SK-N-SH treated with all-trans-retinoic acid at 6 μM for 48 hours (cell line): Measurements from ENCODE around the gene DOCK2.

Experiments
- ATAC-seq: fragments of 200-7000 bp; cut with Tn5 transposase; 3 replicates; pipeline ENCODE4 v1.9.1; 2020; ENCODE audit warnings: mild to moderate bottlenecking, moderate library complexity
- ARNTL ChIP-seq: fragments of 450-650 bp; formaldehyde crosslinking; IDR thresholded peaks from 2 replicates; pipeline ENCODE4 v1.5.0; 2020; ENCODE audit warnings: low read depth, mild to moderate bottlenecking, moderate library complexity, borderline replicate concordance
- BACH2 ChIP-seq: fragments of 250-450 bp; sonication (Bioruptor Pico); IDR thresholded peaks from 2 replicates; pipeline ENCODE4 v1.9.0; 2021; ENCODE audit warnings: mild to moderate bottlenecking, borderline replicate concordance
- CREB5 ChIP-seq: fragments of 250-450 bp; sonication (Bioruptor Pico); IDR thresholded peaks from 2 replicates; pipeline ENCODE4 v1.5.1; 2020; ENCODE audit warnings: low read depth, mild to moderate bottlenecking, moderate library complexity
- CSDC2 ChIP-seq: fragments of 250-450 bp; sonication (Bioruptor Pico); IDR thresholded peaks from 2 replicates; pipeline ENCODE4 v1.5.0; 2020; ENCODE audit warnings: mild to moderate bottlenecking, moderate library complexity
- ESRRG ChIP-seq: fragments of 250-450 bp; sonication (Bioruptor Pico); IDR thresholded peaks from 2 replicates; pipeline ENCODE4 v1.6.1; 2021; ENCODE audit warnings: mild to moderate bottlenecking
- GLIS3 ChIP-seq: fragments of 250-450 bp; sonication (Bioruptor Pico); IDR thresholded peaks from 2 replicates; pipeline ENCODE4 v1.5.0; 2020; ENCODE audit warnings: mild to moderate bottlenecking, moderate library complexity
- ISL1 ChIP-seq: fragments of 250-450 bp; sonication (Bioruptor Pico); IDR thresholded peaks from 2 replicates; pipeline ENCODE4 v2.1.2; 2022; ENCODE audit warnings: mild to moderate bottlenecking, moderate library complexity
- OSR1 ChIP-seq: fragments of 250-450 bp; sonication (Bioruptor Pico); IDR thresholded peaks from 2 replicates; pipeline ENCODE4 v1.8.0; 2022; ENCODE audit warnings: moderate library complexity, mild to moderate bottlenecking, inconsistent platforms
- PPARA ChIP-seq: fragments of 250-450 bp; sonication (Bioruptor Pico); IDR thresholded peaks from 2 replicates; pipeline ENCODE4 v1.5.0; 2020; ENCODE audit warnings: mild to moderate bottlenecking, borderline replicate concordance
- RARB ChIP-seq: fragments of 250-450 bp; sonication (Bioruptor Pico); IDR thresholded peaks from 2 replicates; pipeline ENCODE4 v1.8.0; 2021; ENCODE audit warnings: mild to moderate bottlenecking, moderate library complexity
- SNAI2 ChIP-seq: fragments of 250-450 bp; sonication (Bioruptor Pico); IDR thresholded peaks from 2 replicates; pipeline ENCODE4 v1.5.0; 2020; ENCODE audit warnings: mild to moderate bottlenecking, moderate library complexity
- TCF4 ChIP-seq: fragments of 250-450 bp; sonication (Bioruptor Pico); IDR thresholded peaks from 2 replicates; pipeline ENCODE4 v1.8.0; 2021; ENCODE audit warnings: mild to moderate bottlenecking, moderate library complexity, borderline replicate concordance
- ZC3H10 ChIP-seq: fragments of 250-450 bp; sonication (Bioruptor Pico); IDR thresholded peaks from 2 replicates; pipeline ENCODE4 v1.5.1; 2021; ENCODE audit warnings: mild to moderate bottlenecking, moderate library complexity
- ZFP3 ChIP-seq: fragments of 250-450 bp; sonication (Bioruptor Pico); IDR thresholded peaks from 2 replicates; pipeline ENCODE4 v1.5.0; 2020; ENCODE audit warnings: mild to moderate bottlenecking, moderate library complexity
- ZFP30 ChIP-seq: fragments of 450-650 bp; formaldehyde crosslinking; IDR thresholded peaks from 2 replicates; pipeline ENCODE4 v1.5.0; 2022; ENCODE audit warnings: mild to moderate bottlenecking, moderate library complexity
- ZNF565 ChIP-seq: fragments of 450-650 bp; formaldehyde crosslinking; conservative IDR thresholded peaks from 2 replicates; pipeline ENCODE4 v1.5.0; 2020; ENCODE audit warnings: low read depth, mild to moderate bottlenecking, moderate library complexity
- ZNF70 ChIP-seq: fragments of 450-650 bp; formaldehyde crosslinking; IDR thresholded peaks from 2 replicates; pipeline ENCODE4 v1.5.0; 2020; ENCODE audit warnings: mild to moderate bottlenecking, moderate library complexity
- ZNF8 ChIP-seq: fragments of 450-650 bp; formaldehyde crosslinking; IDR thresholded peaks from 2 replicates; pipeline ENCODE4 v1.5.0; 2020; ENCODE audit warnings: mild to moderate bottlenecking, moderate library complexity
- TF ChIP-seq, protein P1 (sequence below): fragments of 250-450 bp; sonication (Bioruptor Pico); IDR thresholded peaks from 2 replicates; pipeline ENCODE4 v1.5.1; 2021; ENCODE audit warnings: mild to moderate bottlenecking, moderate library complexity
- TF ChIP-seq, protein P2 (sequence below): fragments of 250-450 bp; sonication (Bioruptor Pico); IDR thresholded peaks from 2 replicates; pipeline ENCODE4 v1.5.0; 2020; ENCODE audit warnings: mild to moderate bottlenecking, moderate library complexity
- TF ChIP-seq, protein P3 (sequence below): fragments of 250-450 bp; sonication (Bioruptor Pico); IDR thresholded peaks from 2 replicates; pipeline ENCODE4 v1.8.0; 2021; ENCODE audit warnings: low read depth, mild to moderate bottlenecking, moderate library complexity, borderline replicate concordance
- TF ChIP-seq, protein P4 (sequence below): fragments of 250-450 bp; sonication (Bioruptor Pico); IDR thresholded peaks from 2 replicates; pipeline ENCODE4 v1.8.0; 2020; ENCODE audit warnings: mild to moderate bottlenecking, moderate library complexity, borderline replicate concordance

DOCK2 gene

DNA sequence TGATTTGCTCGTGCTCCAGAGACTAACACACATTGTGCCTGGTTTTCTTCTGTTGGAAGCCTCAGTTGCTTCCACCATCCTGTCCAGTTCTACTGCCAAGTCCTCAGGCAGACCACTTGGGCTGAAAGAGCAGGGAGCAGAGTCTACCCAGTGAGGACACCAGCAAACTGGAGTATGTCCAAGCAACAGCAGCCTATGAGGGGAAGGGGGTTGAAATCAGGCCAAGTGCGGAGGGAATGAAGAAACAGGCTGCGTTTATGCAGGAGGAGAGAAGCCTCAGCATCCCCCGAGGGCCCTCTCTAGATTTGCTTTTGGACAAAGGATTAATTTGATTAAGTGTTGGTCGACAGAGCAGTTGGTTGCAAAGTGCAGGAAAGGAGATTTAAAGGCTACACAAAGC lies 14.5 kb downstream of the DOCK2 start:
- peak; percentile 50 for ATAC-seq
- TF ChIP-seq ZNF8 (no peak), RARB (CRISPR knock-in tag) (no peak), BACH2 (no peak), SNAI2 (no peak), ISL1 (CRISPR knock-in tag) (no peak)
- TF ChIP-seq, all 23 proteins: peak for 0

DNA sequence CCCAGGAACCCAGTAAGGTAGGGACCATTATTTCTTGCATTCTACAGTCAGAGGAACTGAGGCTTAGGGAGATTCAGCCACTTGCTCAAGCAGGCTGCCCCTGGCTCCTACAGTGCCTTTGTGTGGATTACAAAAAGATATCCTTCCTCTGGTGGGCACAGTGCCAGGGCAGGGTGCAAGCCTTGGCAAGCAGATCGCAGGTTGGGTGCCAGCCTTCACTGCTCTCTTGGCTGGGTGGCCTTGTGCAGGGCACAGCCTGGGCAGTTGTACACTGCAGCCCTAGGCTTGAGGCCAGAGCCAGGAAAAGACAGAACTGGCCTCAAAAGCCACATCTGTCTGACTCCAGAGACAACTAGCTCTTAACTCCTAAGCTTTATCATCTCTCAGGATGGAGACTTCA lies 15.0 kb downstream of the DOCK2 start:
- ATAC-seq, result peak; percentile 10; the same call in 2 of the 3 replicates
- TF ChIP-seq PPARA (no peak), ARNTL (CRISPR knock-in tag) (no peak), GLIS3 (CRISPR knock-in tag) (no peak), ZNF565 (CRISPR knock-in tag) (no peak), ZFP3 (CRISPR knock-in tag) (no peak), BACH2 (no peak), ZNF70 (CRISPR knock-in tag) (no peak), OSR1 (CRISPR knock-in tag) (no peak), SNAI2 (no peak), CREB5 (no peak), ISL1 (CRISPR knock-in tag) (no peak), ZFP30 (CRISPR knock-in tag) (no peak), ZC3H10 (CRISPR knock-in tag) (no peak), RARB (CRISPR knock-in tag) (no peak), TCF4 (no peak)
- TF ChIP-seq, protein P1, sequence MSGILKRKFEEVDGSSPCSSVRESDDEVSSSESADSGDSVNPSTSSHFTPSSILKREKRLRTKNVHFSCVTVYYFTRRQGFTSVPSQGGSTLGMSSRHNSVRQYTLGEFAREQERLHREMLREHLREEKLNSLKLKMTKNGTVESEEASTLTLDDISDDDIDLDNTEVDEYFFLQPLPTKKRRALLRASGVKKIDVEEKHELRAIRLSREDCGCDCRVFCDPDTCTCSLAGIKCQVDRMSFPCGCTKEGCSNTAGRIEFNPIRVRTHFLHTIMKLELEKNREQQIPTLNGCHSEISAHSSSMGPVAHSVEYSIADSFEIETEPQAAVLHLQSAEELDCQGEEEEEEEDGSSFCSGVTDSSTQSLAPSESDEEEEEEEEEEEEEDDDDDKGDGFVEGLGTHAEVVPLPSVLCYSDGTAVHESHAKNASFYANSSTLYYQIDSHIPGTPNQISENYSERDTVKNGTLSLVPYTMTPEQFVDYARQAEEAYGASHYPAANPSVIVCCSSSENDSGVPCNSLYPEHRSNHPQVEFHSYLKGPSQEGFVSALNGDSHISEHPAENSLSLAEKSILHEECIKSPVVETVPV (CRISPR knock-in tag), result no peak
- TF ChIP-seq, protein P2, sequence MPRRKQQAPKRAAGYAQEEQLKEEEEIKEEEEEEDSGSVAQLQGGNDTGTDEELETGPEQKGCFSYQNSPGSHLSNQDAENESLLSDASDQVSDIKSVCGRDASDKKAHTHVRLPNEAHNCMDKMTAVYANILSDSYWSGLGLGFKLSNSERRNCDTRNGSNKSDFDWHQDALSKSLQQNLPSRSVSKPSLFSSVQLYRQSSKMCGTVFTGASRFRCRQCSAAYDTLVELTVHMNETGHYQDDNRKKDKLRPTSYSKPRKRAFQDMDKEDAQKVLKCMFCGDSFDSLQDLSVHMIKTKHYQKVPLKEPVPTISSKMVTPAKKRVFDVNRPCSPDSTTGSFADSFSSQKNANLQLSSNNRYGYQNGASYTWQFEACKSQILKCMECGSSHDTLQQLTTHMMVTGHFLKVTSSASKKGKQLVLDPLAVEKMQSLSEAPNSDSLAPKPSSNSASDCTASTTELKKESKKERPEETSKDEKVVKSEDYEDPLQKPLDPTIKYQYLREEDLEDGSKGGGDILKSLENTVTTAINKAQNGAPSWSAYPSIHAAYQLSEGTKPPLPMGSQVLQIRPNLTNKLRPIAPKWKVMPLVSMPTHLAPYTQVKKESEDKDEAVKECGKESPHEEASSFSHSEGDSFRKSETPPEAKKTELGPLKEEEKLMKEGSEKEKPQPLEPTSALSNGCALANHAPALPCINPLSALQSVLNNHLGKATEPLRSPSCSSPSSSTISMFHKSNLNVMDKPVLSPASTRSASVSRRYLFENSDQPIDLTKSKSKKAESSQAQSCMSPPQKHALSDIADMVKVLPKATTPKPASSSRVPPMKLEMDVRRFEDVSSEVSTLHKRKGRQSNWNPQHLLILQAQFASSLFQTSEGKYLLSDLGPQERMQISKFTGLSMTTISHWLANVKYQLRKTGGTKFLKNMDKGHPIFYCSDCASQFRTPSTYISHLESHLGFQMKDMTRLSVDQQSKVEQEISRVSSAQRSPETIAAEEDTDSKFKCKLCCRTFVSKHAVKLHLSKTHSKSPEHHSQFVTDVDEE (CRISPR knock-in tag), result no peak
- TF ChIP-seq, protein P3, sequence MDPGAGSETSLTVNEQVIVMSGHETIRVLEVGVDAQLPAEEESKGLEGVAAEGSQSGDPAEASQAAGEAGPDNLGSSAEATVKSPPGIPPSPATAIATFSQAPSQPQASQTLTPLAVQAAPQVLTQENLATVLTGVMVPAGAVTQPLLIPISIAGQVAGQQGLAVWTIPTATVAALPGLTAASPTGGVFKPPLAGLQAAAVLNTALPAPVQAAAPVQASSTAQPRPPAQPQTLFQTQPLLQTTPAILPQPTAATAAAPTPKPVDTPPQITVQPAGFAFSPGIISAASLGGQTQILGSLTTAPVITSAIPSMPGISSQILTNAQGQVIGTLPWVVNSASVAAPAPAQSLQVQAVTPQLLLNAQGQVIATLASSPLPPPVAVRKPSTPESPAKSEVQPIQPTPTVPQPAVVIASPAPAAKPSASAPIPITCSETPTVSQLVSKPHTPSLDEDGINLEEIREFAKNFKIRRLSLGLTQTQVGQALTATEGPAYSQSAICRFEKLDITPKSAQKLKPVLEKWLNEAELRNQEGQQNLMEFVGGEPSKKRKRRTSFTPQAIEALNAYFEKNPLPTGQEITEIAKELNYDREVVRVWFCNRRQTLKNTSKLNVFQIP, result no peak
- TF ChIP-seq, protein P4, sequence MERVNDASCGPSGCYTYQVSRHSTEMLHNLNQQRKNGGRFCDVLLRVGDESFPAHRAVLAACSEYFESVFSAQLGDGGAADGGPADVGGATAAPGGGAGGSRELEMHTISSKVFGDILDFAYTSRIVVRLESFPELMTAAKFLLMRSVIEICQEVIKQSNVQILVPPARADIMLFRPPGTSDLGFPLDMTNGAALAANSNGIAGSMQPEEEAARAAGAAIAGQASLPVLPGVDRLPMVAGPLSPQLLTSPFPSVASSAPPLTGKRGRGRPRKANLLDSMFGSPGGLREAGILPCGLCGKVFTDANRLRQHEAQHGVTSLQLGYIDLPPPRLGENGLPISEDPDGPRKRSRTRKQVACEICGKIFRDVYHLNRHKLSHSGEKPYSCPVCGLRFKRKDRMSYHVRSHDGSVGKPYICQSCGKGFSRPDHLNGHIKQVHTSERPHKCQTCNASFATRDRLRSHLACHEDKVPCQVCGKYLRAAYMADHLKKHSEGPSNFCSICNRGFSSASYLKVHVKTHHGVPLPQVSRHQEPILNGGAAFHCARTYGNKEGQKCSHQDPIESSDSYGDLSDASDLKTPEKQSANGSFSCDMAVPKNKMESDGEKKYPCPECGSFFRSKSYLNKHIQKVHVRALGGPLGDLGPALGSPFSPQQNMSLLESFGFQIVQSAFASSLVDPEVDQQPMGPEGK (CRISPR knock-in tag), result no peak

GRCh38 chr5:169653091-169653490 lies 16.0 kb downstream of the DOCK2 start:
- ATAC-seq, result no peak
- TF ChIP-seq GLIS3 (CRISPR knock-in tag), result no peak
- no peak for TF ChIP-seq BACH2

DNA sequence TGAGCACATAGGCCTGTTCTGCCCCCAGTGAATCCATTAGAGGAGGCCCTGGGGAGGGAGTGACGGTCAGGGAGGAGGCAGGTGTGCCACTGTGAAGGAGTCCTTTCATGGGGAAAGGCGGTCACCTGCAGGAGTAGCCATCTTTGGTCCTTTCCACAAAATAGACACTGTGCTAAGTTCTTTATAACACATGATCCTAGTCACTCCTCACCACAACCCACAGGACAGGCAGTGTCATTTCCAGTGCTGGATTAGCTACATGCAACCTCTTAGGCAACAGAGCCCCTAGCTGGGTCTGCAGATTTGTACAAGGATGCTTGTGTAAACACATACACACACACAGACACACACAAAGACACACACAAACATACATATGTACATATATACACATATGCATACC lies 18.3 kb downstream of the DOCK2 start:
- no peak for ATAC-seq
- TF ChIP-seq ESRRG (CRISPR knock-in tag), result no peak
- TF ChIP-seq ISL1 (CRISPR knock-in tag), result no peak
- TF ChIP-seq ZC3H10 (CRISPR knock-in tag), result no peak
- TF ChIP-seq CSDC2 (CRISPR knock-in tag), result no peak
